HG03095 (cell line): ENCODE results near the gene PRELID3B.

Source experiments
- ATAC-seq: cut with Tn5 transposase; IDR thresholded peaks from one replicate; pipeline ENCODE4 v1.9.1; 2021; ENCODE audit warnings: moderate library complexity; ENCODE audit not compliant: unreplicated experiment

The PRELID3B gene

DNA sequence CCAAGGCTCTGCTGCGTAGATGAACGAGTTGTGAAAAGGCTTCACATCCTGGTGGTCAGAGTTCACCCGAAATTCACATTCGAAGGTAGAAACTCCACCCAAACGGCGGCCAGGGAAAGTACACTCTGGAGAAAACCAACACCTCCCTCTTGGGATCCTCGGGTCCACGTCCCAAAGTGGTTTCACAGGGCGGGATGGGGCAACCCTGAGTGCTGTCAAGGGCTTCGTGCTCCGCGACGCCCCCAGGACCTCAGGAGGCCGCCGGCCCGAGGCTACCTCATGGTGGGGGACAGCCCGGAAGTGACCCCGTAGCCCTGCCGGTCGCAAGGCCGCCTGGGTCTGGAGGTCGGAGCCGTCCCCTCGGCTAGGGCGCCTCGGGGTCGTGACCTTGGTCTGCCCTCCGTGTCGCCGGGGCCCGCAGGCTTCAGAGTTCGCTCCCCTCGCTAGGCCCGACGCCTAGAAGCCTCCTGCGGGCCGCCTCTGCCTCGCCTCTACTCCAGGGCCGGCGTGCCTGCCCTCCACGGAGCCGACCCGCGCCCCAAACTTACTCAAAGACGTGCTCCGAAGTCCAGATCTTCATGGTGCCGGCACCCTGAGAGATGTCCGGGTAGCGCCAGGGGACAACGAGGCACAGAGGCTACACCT, at the start of gene PRELID3B:
TSS of gene PRELID3B (minus strand) at position 636 of the 645 bp plus-strand sequence. CDS start at position 580, 56 bp downstream.
- ATAC-seq: peak; percentile 30

DNA sequence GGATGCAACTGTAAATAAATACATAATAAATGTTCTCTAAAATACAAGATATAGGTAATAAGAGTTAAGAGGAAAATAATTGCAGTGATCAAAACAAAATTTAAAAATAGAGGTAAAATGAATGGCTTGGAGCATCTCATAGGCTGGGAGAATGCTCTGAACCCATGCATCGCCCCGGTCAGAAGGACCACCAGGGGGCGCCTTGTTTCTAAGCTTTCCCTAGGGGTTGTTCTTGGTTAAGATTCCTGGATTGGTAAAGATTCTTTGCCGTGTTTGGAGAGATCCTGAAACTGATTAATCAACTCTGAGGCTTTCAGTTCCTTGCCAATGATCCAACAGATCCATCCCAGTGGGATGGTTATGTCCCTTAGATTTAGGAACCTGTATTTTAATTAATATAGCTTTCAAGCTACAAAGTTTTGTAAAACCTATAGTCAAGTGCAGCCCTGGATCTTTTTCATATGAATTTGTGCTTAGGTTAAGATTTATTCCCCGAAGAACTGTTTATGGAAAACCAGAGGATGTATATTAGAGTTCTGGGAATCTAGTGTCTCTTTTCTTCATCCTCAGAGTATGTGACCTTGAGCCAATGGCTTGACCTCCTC, 45.3 kb upstream of the PRELID3B start:
- no peak for ATAC-seq

DNA sequence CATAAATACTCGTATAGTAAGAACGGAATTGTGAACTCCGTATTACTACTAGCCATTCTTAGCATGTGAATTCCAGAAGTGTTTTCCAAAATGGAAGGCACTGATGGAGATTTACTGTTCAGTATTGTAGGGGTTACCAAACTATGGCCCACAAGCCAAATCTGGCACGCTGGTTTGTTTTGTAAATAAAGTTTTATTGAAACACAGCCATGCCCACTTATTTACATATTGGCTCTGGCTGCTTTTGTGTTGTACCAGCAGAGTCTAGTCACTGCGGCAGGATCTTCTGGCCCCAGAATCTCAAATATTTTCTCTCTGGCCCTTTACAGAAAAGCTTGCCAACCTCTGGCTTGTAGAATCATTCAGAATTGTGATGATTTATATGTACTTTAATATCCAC, 44.3 kb upstream of the PRELID3B start:
- no peak for ATAC-seq

DNA sequence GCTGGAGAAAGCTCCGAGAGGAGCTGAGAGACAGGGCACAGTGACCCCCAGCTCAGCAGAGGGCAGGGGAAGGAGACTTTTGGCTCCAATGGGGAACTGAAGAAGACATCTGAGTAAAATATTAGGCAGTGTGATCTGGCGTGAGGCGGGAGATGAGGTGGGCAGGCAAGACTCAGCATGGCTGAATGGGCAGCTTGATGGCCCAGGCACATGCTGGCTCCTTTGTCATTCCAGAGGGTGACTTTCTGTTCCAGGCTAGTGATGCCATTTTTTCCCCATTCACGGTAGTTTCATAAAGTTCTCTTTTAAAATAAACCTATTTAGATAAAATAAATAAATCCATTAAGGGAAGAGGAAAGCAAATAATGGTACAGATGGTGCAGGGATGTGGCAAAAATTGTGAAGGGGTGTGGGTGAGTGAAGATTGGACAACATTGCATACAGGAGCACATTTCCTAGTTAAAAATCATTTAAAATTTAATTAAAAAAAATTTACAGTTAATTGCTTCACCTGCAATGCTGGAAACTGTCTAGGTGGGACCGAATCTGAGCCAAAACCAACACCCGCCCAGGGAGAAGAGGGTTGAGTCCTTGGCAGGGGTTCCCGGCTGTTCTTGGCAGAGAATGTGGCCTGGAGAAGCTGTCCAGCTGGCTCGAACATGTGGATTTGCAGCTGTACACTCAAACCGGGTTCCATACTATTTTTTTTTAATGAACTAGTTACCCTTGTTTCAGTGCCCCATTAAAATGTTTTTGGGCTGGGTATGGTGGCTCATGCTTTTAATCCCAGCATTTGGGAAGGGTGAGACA, 41.7 kb upstream of the PRELID3B start:
- ATAC-seq: no peak

DNA sequence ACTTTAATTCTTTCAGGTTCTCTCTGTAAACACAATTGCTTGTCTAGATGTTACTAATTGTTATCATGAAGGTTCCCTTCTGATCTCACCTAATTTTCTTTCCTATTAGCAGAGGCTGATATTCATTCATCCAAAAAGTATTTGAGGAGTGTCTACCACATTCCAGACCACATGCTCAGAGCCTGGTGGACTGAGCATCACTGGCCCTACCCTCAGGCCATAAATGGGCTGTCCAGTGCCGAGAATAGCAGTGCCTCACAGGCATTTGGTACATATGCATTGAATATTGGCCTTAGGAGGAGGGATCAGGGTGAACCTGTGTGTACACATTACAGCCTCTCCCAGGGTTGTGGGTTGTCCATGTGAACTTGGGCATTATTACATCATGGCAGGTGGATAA, 40.4 kb upstream of the PRELID3B start:
- no peak for ATAC-seq

DNA sequence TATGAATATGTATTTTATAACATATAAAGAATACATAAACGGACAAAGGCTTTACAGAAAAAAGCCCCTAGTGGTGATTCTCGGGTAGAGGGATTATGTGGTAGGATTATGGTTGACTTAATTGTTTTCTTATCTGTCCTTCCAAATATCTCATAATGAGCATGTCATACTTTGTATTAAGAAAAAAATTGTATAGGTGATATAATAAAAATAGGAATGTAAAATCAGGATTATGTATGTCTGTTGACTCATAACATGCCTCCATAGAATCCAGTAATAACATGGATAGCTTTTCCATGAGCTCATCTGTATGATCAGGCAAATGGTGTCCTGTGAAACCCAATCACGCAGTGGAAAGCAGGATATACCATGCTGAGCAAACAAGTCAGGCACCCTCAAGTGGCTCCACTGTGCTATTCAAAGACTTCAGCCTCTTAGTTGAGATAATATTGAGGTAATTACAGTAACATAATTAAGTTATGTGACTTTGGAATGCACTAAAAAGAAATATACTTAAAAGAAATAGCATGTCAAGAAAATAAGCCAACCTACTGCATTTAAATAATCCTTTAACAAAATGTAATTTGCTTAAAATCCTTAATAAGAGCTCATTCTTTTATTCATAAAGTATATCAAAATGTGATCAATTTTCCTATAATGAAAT, 39.6 kb upstream of the PRELID3B start:
- ATAC-seq: no peak

DNA sequence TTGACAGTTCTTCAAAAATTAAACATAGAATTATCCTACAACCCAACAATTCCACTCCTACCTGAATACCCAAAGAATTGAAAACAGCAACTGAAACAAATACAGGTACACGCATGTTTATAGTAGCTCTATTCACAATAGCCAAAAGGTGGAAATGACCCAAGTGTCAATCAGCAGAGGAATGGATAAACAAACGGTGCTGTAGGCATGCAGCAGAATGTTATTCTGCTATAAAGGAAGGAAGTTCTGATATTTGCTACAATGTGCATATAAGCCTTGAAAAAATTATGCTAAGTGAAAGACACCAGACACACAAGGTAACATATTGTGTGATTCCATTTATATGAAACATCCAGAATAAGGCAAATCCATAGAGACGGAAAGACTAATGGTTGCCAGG, 38.5 kb upstream of the PRELID3B start:
- ATAC-seq: no peak

DNA sequence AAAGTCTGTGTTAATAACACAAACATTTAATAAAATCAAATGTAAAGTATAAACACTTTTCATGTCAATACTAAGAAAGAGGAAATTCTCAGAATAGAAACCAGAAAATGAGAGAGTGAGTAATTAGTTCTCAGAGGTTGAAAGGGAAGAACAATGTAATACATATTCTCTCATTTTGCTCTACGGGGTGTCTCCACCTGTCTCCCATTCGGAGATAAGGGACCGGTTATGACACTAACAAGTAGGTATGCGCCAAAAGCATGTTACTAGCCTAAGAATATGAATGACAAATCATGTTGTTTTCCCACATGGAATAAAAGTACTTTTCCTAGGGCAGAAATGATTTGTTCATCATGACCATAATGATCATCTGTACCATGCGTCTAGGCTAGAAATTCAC, 35.6 kb upstream of the PRELID3B start:
- ATAC-seq: no peak

DNA sequence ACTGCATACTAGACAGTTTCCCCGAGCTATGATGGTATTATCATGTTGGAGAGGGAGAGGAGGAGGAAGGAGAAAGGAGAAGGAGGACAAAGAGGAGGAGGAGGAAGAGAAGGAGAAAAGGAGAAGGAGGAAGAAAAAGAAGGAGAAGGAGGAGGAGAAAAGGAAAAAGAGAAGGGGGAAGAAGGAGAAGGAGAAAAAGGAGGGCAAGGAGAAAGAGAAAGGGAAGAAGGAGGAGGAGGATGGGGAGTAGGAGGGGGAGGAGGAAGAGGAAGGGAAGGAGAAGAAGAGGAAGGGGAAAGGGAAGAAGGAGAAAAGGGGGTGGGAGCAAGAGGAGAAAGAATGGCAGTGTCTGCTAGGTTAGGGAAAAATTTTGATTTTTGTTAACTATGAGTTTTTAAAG, 35.1 kb upstream of the PRELID3B start:
- ATAC-seq: no peak

DNA sequence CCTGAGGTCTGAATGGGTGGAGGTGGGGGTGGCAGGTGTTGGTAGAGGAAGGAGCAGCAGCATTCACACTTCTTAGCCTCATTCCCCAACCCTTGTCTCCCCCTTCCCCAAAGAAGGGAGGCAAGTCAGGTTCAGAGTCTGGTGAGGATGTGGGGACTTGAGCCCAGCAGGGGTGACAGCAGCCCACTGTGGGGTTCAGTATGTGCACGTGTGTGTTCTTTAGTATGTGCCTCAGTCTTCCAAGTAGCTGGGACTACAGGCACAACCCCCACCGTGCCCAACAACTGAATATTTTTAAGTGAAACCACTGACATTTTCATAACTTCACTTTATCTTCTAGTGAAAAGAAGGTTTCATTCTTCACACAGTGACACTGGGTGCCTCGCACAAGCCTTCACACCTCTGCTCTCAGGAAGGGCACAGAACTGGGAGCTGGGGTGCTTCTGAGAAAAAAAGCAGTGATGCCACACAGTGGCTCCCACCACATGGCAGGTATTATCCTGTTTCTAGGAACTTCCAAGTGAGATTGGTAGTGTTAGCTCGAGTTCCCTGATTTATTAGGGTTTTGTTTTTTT, 33.4 kb upstream of the PRELID3B start:
- no peak for ATAC-seq

DNA sequence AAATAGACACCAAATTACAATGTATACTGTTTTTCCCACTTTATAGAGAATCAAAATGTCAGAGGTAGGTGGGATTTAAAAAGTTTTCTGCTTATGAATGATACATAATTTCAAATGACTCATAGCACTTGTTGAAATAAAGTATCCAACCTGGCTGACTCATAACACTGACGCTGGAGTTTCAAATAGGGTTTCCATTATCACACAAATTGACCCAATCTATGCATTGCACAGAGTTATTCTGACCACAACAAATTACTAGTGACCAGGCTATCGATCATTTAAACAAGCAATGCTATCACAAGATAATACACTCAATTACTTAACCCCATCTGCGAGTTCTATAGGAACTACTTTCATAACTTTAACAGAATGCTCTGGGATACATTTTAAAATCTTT, 31.9 kb upstream of the PRELID3B start:
- no peak for ATAC-seq

DNA sequence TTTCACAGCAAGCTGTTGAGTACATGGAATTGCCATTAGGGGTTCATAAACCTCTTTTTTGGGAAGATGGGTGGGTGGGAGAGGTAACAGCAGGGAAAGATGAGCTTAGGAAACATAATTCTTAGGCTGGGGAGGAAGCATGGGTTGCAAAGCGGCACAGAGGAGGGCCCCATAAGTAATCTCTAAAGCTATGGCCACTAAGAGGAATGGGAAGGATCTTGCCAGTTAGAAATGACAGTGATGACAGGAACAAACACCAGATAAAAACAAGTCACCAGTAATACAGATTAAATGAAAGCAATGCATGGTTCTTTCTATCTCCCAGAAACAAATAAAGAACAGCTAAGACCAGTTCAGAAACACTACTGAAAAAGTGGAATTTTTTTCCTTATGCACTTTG, 31.0 kb upstream of the PRELID3B start:
- no peak for ATAC-seq

DNA sequence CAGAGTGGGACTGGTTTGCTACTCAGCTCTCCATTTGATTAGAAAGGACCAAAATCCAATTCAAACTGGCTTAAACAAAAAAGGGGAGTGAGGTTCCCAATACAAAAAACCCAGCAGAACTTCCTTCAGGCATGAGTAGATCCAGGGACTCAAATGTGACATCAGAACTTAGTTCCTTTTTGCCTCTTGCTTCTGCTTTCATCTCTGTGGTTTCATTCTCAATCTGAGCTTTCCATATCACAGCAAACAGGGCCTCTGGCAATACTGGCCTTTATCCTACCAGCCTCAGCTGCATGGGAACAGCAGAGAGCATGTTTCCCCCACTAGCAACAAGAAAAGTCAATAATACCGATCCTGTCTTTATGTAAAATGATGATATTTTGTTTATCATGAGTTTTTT, 28.6 kb upstream of the PRELID3B start:
- ATAC-seq: no peak

DNA sequence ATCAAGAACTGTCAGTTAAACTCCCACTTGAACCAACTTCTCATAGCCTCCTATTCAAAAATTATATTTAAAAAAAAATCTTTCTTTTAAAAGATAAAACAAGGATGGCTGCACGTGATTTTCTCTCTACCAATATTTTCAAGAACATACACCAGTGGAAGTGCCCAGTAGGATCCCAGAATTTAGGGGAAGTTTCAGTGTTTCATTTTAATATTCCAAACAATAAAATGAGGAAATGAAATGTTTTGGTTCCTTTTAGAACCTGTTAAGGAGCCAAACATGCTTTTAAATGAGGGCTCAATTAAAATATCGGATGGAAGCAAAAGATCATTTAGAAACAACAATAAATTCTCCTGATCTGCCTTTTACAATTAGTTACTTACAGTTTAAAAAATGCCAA, 26.4 kb upstream of the PRELID3B start:
- ATAC-seq: no peak

DNA sequence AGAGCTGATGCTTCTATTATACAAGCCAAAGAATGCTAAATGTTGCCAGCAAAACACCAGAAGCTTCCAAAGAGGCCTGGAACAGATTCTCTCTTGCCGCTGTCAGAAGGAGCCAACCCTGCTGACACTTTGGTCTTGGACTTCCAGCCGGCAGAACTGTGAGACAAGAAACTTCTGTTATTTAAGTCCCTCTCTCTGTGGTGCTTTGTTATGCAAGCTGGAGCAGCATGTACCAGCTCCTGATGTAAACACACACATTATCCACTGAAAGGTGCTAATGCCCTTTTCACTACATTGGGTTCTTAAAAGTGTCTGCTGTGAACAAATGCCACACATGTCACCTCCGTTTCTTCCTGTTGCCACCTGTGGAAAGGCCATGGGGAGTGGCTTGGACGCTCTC, 25.9 kb upstream of the PRELID3B start:
- ATAC-seq: no peak

DNA sequence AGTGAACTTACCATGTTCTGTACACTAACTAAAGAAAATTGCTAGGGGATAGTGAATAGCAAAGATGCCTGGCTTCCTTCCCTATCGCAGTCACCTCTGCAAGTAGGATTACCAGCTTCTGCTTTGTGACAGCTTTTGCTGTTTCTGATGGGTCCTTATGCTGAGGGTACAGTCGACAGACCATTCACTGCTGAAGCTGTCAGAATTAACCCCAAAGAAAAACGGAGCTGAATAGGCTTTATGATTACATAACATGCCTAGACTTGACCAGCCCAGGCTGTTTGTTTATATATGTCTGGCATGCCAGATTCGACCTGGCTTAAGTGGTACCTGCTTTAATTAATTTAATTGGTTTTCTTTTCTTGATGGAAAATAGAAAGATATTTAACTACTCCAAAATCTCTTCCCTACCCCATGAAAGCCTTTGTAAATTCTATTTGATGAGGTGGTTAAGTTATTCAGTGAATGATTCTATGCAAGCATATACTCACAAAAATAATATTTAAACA, 21.7 kb upstream of the PRELID3B start:
- no peak for ATAC-seq

DNA sequence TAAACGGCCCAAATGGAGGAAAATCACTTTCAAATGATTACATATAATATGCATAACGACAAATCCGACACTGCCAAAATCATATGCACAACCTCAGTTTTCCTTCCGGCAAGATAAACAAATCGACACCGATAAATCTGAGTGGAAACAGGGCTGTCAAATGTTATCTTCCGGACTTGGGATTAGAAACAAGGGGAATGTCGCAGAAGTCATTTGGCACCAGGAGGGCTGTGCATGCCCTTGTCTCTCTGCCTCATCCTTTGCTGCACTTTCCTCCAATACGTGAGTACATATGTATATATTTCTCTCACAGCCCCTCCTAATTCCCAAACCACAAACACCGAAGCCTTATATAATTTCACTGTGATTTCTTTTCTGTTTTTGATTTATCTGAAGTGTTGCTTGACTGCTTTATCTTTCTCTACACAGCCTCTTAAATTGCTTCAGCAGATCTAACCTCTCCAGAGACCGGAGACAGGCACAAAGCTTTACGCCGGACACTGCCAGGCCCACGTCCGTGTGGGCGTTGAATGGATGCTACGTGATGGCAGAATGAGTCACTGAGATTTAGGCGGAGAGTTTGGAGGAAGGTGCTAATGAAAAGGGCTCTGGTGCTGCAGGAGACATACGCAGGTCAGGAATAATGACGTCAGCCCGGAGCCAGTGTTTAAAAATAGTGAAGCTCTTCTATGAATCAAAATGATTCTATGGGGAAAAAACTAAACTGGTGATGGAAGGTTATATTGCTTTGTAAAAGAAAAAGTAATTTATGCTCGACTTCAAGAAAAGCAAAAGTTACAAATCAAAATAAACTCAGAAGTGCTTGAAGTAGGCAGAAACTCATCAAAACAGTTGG, 21.0 kb upstream of the PRELID3B start:
- no peak for ATAC-seq

DNA sequence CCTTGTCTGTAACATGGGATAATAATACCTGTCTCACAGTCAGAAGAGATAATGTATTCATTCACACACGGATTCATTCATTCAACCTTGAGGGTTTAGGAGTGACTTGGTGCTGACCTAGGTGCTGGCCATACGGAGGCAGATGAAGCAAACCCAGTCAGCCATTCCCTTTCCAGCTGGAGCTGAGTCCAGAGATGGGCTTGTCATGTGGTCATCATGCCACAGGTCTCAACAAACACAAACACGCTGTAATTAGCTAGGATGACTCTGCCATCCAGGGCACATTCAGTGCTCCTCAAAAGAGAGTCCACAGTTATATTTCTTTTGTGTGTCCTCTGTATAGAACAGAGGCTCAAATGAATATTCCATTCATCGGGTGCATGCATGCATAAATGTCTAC, 19.5 kb upstream of the PRELID3B start:
- no peak for ATAC-seq

DNA sequence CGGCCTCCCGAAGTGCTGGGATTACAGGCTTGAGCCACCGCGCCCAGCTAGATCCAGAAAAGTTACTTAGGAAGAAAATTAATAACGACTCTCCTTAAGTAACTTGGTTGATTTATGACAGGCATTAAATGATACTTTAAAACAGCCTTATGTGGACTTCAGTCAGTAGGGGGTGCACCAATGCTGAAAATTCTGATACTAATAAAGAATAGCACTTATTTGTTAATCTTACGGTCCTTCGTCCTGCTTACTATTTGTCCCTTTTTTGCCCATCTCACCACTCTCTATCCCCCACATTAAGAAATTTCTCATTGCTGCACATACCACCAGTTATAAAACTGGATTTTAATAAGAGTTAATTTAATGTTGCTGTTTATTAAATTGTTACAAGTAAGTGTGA, 12.7 kb upstream of the PRELID3B start:
- no peak for ATAC-seq

DNA sequence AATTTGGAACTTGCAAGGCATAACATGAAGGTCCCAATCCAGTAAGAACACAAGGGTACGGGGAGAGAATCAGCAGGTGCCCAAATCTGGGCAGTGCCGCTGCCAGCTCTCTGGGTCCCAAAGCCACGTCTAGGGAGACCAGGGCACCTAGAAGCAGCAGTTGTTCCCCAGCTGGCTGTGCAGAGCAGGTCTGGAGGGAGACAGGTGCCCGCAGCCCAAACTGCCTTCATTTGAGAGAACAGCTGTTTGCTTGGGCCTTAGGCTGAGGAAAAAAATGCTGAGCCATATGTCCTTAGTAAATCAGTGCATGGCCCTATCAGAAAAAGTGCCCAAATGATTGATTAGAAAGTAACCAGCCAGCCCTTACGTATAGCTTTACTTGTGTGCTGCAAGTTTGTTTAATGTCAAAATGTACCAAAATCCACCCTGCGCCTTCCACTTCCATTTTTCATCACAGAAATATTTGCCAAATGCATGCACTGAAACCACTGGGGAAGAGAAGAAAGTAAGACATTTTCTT, 9.1 kb upstream of the PRELID3B start:
- ATAC-seq: no peak
